ENCODE data around the gene TBC1D21. TPM values are rescaled to one million over a fixed set of nuclear protein-coding genes. Genes with fewer than 3 reads are reported as not detected.
A peak's percentile ranks its signal among the peaks of the same experiment; 100 is the strongest.

The TBC1D21 gene
- total and polyA plus RNA-seq, 2 donors from 2014 or later: not detected

- no peak for DNase-seq
- Histone ChIP-seq H3K36me3 (ENCODE audit: control insufficient read depth in 2 of 3, insufficient read depth in 3 of 3, low read length in 3 of 3) (no peaks in the 10 kb centered on the region), H3K9ac (ENCODE audit: low read length in 3 of 3) (no peak overlapping the region), H3K4me3 (ENCODE audit: low read length in 3 of 3) (no peak overlapping the region), H3K27ac (ENCODE audit: low read depth in 2 of 2, low read length in 2 of 2) (no peak overlapping the region), H3K27me3 (ENCODE audit: control insufficient read depth, insufficient read depth, low read length) (no peaks in the 10 kb centered on the region), H3K4me1 (ENCODE audit: control insufficient read depth in 2 of 3, insufficient read depth in 2 of 3, low read depth in 1 of 3, low read length in 3 of 3) (peaks cover 2 to 43% (median 23%) of the 10 kb centered on the region in 3 donors), H3K9me3 (ENCODE audit: control insufficient read depth in 2 of 3, insufficient read depth in 1 of 3, low read length in 3 of 3) (no peaks in the 10 kb centered on the region)
- no peak for FAIRE-seq
- no peak for TF ChIP-seq CTCF (IDR thresholded peaks at IDR 0.05; ENCODE audit: borderline replicate concordance, extremely low read depth, insufficient read depth)
- intact Hi-C loops (cut with DNase I): no loop called here
Observed at GRCh38 chr15:73925848-73926218, 52.5 kb downstream of the TBC1D21 start.

DNA sequence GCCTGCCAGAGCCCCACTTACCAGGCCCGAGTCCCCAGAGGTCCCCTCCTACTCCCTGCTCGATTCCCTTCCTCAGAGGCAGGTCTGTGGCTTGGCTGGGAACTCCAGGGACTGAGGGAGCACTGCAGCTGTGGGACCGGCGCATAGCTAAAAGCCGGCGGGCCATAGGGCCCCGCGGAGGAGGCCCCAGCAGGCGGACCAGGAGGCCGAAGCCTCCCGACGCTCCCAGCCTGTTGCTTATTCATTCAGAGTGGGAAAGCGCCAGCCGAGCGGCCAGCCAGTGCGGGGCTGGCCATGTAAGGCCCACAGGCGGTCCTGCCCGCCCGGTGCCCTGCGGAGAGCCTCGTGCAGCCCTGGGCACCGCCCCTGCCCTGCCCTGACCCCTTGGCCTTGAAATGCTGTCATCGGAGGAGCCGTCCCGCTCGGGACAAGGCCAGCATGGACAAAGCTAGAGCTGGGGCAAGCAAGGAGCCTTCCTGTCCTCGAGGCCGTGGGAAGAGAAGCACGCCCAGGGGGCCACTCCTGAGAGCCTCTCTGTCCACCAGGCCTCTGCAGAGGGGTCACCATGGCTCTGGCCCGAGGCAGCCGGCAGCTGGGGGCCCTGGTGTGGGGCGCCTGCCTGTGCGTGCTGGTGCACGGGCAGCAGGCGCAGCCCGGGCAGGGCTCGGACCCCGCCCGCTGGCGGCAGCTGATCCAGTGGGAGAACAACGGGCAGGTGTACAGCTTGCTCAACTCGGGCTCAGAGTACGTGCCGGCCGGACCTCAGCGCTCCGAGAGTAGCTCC, 53.0 kb downstream of the TBC1D21 start, which contains the start of gene LOXL1:
Gene LOXL1, plus strand, starts transcription at position 244 of the 784 bp plus-strand sequence. Its CDS starts 322 bp downstream, at position 566.
- H3K9me3 ChIP-seq (ENCODE audit: control insufficient read depth in 2 of 3, insufficient read depth in 1 of 3, low read length in 3 of 3): no peaks in the 10 kb centered on the region
- H3K4me1 ChIP-seq (ENCODE audit: control insufficient read depth in 2 of 3, insufficient read depth in 2 of 3, low read depth in 1 of 3, low read length in 3 of 3): peaks cover 2 to 43% (median 23%) of the 10 kb centered on the region in 3 donors
- no peak for FAIRE-seq
- H3K36me3 ChIP-seq (ENCODE audit: control insufficient read depth in 2 of 3, insufficient read depth in 3 of 3, low read length in 3 of 3): no peaks in the 10 kb centered on the region
- peak within 1 kb of the TSS; percentile 85 to 86 for H3K27ac ChIP-seq (ENCODE audit: low read depth in 2 of 2, low read length in 2 of 2)
- peak; percentile 81 to 92 (median 91) for DNase-seq
- H3K27me3 ChIP-seq (ENCODE audit: control insufficient read depth, insufficient read depth, low read length): no peaks in the 10 kb centered on the region
- intact Hi-C loops (cut with DNase I): no loop called here
- H3K9ac ChIP-seq (ENCODE audit: low read length in 3 of 3): peak within 1 kb of the TSS in 1 of 3 donors; percentile 40
- TF ChIP-seq CTCF (IDR thresholded peaks at IDR 0.05; ENCODE audit: borderline replicate concordance, extremely low read depth, insufficient read depth): no peak
- peak within 1 kb of the TSS in 2 of 3 donors; percentile 33 to 50 for H3K4me3 ChIP-seq (ENCODE audit: low read length in 3 of 3)

GRCh38 chr15:73927003-73927475, 53.7 kb downstream of the TBC1D21 start:
- H3K27me3 ChIP-seq (ENCODE audit: control insufficient read depth, insufficient read depth, low read length): no peaks in the 10 kb centered on the region
- TF ChIP-seq CTCF (IDR thresholded peaks at IDR 0.05; ENCODE audit: borderline replicate concordance, extremely low read depth, insufficient read depth): no peak
- H3K9ac ChIP-seq (ENCODE audit: low read length in 3 of 3): peak overlapping the region in 1 of 3 donors; percentile 40
- no peaks in the 10 kb centered on the region for H3K36me3 ChIP-seq (ENCODE audit: control insufficient read depth in 2 of 3, insufficient read depth in 3 of 3, low read length in 3 of 3)
- no peak for FAIRE-seq
- peak; percentile 80 to 95 (median 83) for DNase-seq
- peaks cover 2 to 41% (median 23%) of the 10 kb centered on the region in 3 donors for H3K4me1 ChIP-seq (ENCODE audit: control insufficient read depth in 2 of 3, insufficient read depth in 2 of 3, low read depth in 1 of 3, low read length in 3 of 3)
- peak overlapping the region in 2 of 3 donors; percentile 33 to 50 for H3K4me3 ChIP-seq (ENCODE audit: low read length in 3 of 3)
- no peaks in the 10 kb centered on the region for H3K9me3 ChIP-seq (ENCODE audit: control insufficient read depth in 2 of 3, insufficient read depth in 1 of 3, low read length in 3 of 3)
- intact Hi-C loops (cut with DNase I): no loop called here
- H3K27ac ChIP-seq (ENCODE audit: low read depth in 2 of 2, low read length in 2 of 2): peak overlapping the region; percentile 85 to 86
